Body of pancreas (tissue), 4 donors: Measurements from ENCODE around the gene F11R.
"Not testable (repeated sequence)": the region's sequence is repeated elsewhere in the genome, so short reads cannot be mapped to it uniquely, and the experiment has no call there.

Experiments
- CTCF ChIP-seq, 7 experiments: fragments of 450-650 bp in 4 of 7; fragments of 200-600 bp in 3 of 7; sonication (generic) in 3 of 7; IDR thresholded peaks; one replicate each; pipeline ENCODE4 v1.5.1; 2016 to 2019; ENCODE audit warnings: antibody characterized with exemption in 7 of 7
- POLR2A ChIP-seq, 3 donors: fragments of 450-650 bp; IDR thresholded peaks; one replicate each; pipeline ENCODE4 v1.6.1; 2016; ENCODE audit warnings: antibody characterized with exemption in 3 of 3, mild to moderate bottlenecking in 2 of 3

- TF ChIP-seq CTCF, POLR2A (IDR thresholded peaks at IDR 0.05): not testable (repeated sequence)
Measured at GRCh38 chr1:161017181-161017580, 3.8 kb downstream of the F11R start.
